GOT3 (cell line): Measurements from ENCODE around the gene MRPL10.

ENCODE experiments used
- DNase-seq: peaks from one replicate; lab custom pipeline; 2025; ENCODE audit warnings: mixed read lengths; lab: John Stamatoyannopoulos, UW

The MRPL10 gene

GRCh38 chr17:47857551-47858455, 26.5 kb upstream of the MRPL10 start:
- DNase-seq = no peak

- no peak for DNase-seq
Measured at GRCh38 chr17:47856830-47857229, 25.5 kb upstream of the MRPL10 start.

- DNase-seq = no peak
Measured at GRCh38 chr17:47855737-47856136, 24.4 kb upstream of the MRPL10 start.

- DNase-seq = no peak
Measured at GRCh38 chr17:47853616-47854015, 22.3 kb upstream of the MRPL10 start.

GRCh38 chr17:47852113-47852949, 21.0 kb upstream of the MRPL10 start:
- DNase-seq = no peak

- DNase-seq = no peak
Measured at GRCh38 chr17:47851764-47852112, 20.4 kb upstream of the MRPL10 start.

- DNase-seq = no peak
Measured at GRCh38 chr17:47850692-47851573, 19.6 kb upstream of the MRPL10 start, which contains the start of gene SP6. SP6 (minus strand) TSS chr17:47851163; CDS start chr17:47848429, 2,734 bp downstream.

- DNase-seq = no peak
Measured at GRCh38 chr17:47850373-47850691, 19.0 kb upstream of the MRPL10 start.

- DNase-seq = no peak
Measured at GRCh38 chr17:47848198-47848513, 16.8 kb upstream of the MRPL10 start.

GRCh38 chr17:47847341-47848197, 16.2 kb upstream of the MRPL10 start:
- DNase-seq = no peak

- no peak for DNase-seq
Measured at GRCh38 chr17:47846716-47847340, 15.5 kb upstream of the MRPL10 start.

- no peak for DNase-seq
Measured at GRCh38 chr17:47845716-47846075, 14.4 kb upstream of the MRPL10 start.

GRCh38 chr17:47844814-47845715, 13.7 kb upstream of the MRPL10 start:
- no peak for DNase-seq

- no peak for DNase-seq
Measured at GRCh38 chr17:47844227-47844626, 12.9 kb upstream of the MRPL10 start.

- no peak for DNase-seq
Measured at GRCh38 chr17:47843391-47843730, 12.0 kb upstream of the MRPL10 start.

- no peak for DNase-seq
Measured at GRCh38 chr17:47841488-47842291, 10.3 kb upstream of the MRPL10 start.

- DNase-seq = peak; percentile 85
Measured at GRCh38 chr17:47840742-47841487, 9.6 kb upstream of the MRPL10 start, which contains the start of gene SCRN2. SCRN2 (minus strand) TSS chr17:47841273; CDS start chr17:47840843, 430 bp downstream.
